C4-2B (cell line): ENCODE data around the gene KRT3.

Experiments used
- CTCF ChIP-seq: fragments of 450-650 bp; conservative IDR thresholded peaks from 2 replicates; pipeline ENCODE4 v1.5.1; 2017; ENCODE audit warnings: mild to moderate bottlenecking
- ZFX ChIP-seq: fragments of 450-650 bp; IDR thresholded peaks from 2 replicates; pipeline ENCODE4 v1.6.1; 2017

GRCh38 chr12:52748578-52748977 is 47.3 kb downstream of the KRT3 start:
- TF ChIP-seq ZFX, result no peak
- TF ChIP-seq CTCF, result no peak
